Calu3 (cell line): ENCODE results near the gene CCNK. TPM values are rescaled to one million over a fixed set of nuclear protein-coding genes. Genes with fewer than 3 reads are reported as not detected.

Experiments
- BruUV-seq: library from RNA; stranded (reverse); fragments of 400-500 nt; replicated peaks from 2 replicates; lab custom pipeline; 2021; lab: Mats Ljungman, UMichigan
- CTCF ChIA-PET: fragments of 300-600 bp; sonication (Branson Sonifier 250); formaldehyde crosslinking; loops from one replicate; lab custom pipeline; 2022; ENCODE audit warnings: antibody characterized with exemption; lab: Charles Lee
- DNase-seq: peaks from one replicate; pipeline ENCODE4 v3.0.0; 2022
- H3K27ac Mint-ChIP-seq: one replicate; pipeline ENCODE4 v1.8.0; 2022; ENCODE audit warnings: mixed read lengths; ENCODE audit not compliant: unreplicated experiment
- H3K27me3 Mint-ChIP-seq: one replicate; pipeline ENCODE4 v1.8.0; 2022; ENCODE audit warnings: mixed read lengths; ENCODE audit not compliant: unreplicated experiment
- H3K36me3 Mint-ChIP-seq: one replicate; pipeline ENCODE4 v1.8.0; 2022; ENCODE audit warnings: mild to moderate bottlenecking, moderate library complexity, mixed read lengths; ENCODE audit not compliant: insufficient read depth, unreplicated experiment
- H3K4me1 Mint-ChIP-seq: one replicate; pipeline ENCODE4 v1.8.0; 2022; ENCODE audit warnings: mild to moderate bottlenecking, low read depth, mixed read lengths; ENCODE audit not compliant: unreplicated experiment
- H3K4me3 Mint-ChIP-seq: one replicate; pipeline ENCODE4 v1.8.0; 2022; ENCODE audit warnings: mild to moderate bottlenecking, low read depth, moderate library complexity, mixed read lengths; ENCODE audit not compliant: unreplicated experiment
- H3K9me3 Mint-ChIP-seq: one replicate; pipeline ENCODE4 v1.8.0; 2022; ENCODE audit warnings: low read depth, mixed read lengths; ENCODE audit not compliant: unreplicated experiment
- CTCF ChIP-seq: fragments of 200-600 bp; IDR thresholded peaks from one replicate; pipeline ENCODE4 v1.8.0; 2022; ENCODE audit warnings: antibody characterized with exemption; ENCODE audit not compliant: unreplicated experiment
- intact Hi-C: fragments of 100-400 bp; cut with micrococcal nuclease; formaldehyde crosslinking; loops from one replicate; pipeline ENCODE4 v1.10.0; 2022; ENCODE audit not compliant: unreplicated experiment
- total RNA-seq: library from RNA; stranded (reverse); gene quantifications from 2 replicates; pipeline ENCODE4 v1.2.3, GENCODE V29; 2022

Gene CCNK
- total RNA-seq, 1 experiment from 2014 or later: 71.5 TPM

GRCh38 chr14:99460793-99461192 is 20.4 kb upstream of the CCNK start:
- Mint-ChIP-seq H3K36me3 (peaks cover 6% of the 10 kb centered on the region), H3K27me3 (no peaks in the 10 kb centered on the region), H3K4me3 (no peak overlapping the region), H3K4me1 (peaks cover 21% of the 10 kb centered on the region), H3K9me3 (no peaks in the 10 kb centered on the region), H3K27ac (no peak overlapping the region)
- intact Hi-C loops: no loop called here
- DNase-seq: no peak
- BruUV-seq: no TSS peak
- TF ChIP-seq CTCF: no peak
- CTCF ChIA-PET: no interaction called here

- intact Hi-C loops: no loop called here
- Mint-ChIP-seq H3K9me3 (no peaks in the 10 kb centered on the region), H3K27ac (no peak overlapping the region), H3K4me1 (peaks cover 21% of the 10 kb centered on the region), H3K4me3 (no peak overlapping the region), H3K27me3 (no peaks in the 10 kb centered on the region), H3K36me3 (peaks cover 6% of the 10 kb centered on the region)
- CTCF ChIA-PET: interaction anchor here (0.6 kb wide), 1 partner anchor 222 kb away, joined by 5 read pairs; no protein-coding TSS in a partner anchor
- BruUV-seq: no TSS peak
- TF ChIP-seq CTCF: no peak
- DNase-seq: no peak
Measured at GRCh38 chr14:99461411-99462085, 19.7 kb upstream of the CCNK start.

- no TSS peak for BruUV-seq
- peaks cover 6% of the 10 kb centered on the region for H3K36me3 Mint-ChIP-seq
- no peak for TF ChIP-seq CTCF
- no peaks in the 10 kb centered on the region for H3K27me3 Mint-ChIP-seq
- no peak overlapping the region for H3K27ac Mint-ChIP-seq
- H3K9me3 Mint-ChIP-seq: no peaks in the 10 kb centered on the region
- CTCF ChIA-PET: interaction anchor here (0.6 kb wide), 1 partner anchor 222 kb away, joined by 5 read pairs; no protein-coding TSS in a partner anchor
- intact Hi-C loops: no loop called here
- DNase-seq: no peak
- H3K4me1 Mint-ChIP-seq: peaks cover 21% of the 10 kb centered on the region
- no peak overlapping the region for H3K4me3 Mint-ChIP-seq
Measured at GRCh38 chr14:99462210-99462609, 19.0 kb upstream of the CCNK start.

GRCh38 chr14:99463974-99464373 is 17.2 kb upstream of the CCNK start:
- Mint-ChIP-seq H3K4me3 (no peak overlapping the region), H3K36me3 (peaks cover 6% of the 10 kb centered on the region), H3K9me3 (no peaks in the 10 kb centered on the region), H3K27me3 (no peaks in the 10 kb centered on the region), H3K27ac (no peak overlapping the region), H3K4me1 (peaks cover 36% of the 10 kb centered on the region)
- TF ChIP-seq CTCF: no peak
- CTCF ChIA-PET: interaction anchor here (0.6 kb wide), 1 partner anchor 18 kb away, joined by 3 read pairs; no protein-coding TSS in a partner anchor
- no peak for DNase-seq
- intact Hi-C loops: no loop called here
- no TSS peak for BruUV-seq
